ENCODE measurements around the gene IL17C.

The IL17C gene, protein sequence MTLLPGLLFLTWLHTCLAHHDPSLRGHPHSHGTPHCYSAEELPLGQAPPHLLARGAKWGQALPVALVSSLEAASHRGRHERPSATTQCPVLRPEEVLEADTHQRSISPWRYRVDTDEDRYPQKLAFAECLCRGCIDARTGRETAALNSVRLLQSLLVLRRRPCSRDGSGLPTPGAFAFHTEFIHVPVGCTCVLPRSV

DNA sequence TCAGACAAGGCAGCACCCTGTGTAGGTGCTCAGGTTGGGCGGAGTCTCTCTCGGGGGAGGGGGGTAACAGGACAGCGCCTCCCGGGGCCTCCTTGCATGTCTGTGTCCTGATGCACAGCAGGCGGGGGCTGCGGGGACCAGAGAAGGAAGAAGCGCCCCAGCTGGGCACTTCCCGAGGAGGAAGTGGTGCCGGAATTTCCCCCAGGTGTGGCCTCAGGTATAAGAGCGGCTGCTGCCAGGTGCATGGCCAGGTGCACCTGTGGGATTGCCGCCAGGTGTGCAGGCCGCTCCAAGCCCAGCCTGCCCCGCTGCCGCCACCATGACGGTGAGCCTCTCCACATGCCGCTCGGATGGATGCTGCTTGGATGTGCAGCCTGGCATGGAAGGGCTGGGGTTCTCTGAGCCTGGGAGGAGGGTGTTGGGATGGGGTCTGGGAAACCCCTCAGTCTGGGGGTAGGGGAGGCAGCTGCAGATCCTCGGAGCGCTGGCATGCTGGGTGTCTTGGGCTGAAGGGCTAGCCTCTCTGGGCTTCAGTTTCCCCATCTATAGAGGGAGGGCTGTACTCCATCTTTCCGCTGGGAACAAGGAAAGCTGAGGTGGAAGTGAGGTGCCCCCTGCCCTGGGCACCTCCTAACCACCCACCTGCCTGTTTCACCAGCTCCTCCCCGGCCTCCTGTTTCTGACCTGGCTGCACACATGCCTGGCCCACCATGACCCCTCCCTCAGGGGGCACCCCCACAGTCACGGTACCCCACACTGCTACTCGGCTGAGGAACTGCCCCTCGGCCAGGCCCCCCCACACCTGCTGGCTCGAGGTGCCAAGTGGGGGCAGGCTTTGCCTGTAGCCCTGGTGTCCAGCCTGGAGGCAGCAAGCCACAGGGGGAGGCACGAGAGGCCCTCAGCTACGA lies at the start of gene IL17C:
Gene IL17C, plus strand, starts transcription at position 250 of the 908 bp plus-strand sequence. Its CDS starts 70 bp downstream, at position 320.
- TF ChIP-seq, protein P1, sequence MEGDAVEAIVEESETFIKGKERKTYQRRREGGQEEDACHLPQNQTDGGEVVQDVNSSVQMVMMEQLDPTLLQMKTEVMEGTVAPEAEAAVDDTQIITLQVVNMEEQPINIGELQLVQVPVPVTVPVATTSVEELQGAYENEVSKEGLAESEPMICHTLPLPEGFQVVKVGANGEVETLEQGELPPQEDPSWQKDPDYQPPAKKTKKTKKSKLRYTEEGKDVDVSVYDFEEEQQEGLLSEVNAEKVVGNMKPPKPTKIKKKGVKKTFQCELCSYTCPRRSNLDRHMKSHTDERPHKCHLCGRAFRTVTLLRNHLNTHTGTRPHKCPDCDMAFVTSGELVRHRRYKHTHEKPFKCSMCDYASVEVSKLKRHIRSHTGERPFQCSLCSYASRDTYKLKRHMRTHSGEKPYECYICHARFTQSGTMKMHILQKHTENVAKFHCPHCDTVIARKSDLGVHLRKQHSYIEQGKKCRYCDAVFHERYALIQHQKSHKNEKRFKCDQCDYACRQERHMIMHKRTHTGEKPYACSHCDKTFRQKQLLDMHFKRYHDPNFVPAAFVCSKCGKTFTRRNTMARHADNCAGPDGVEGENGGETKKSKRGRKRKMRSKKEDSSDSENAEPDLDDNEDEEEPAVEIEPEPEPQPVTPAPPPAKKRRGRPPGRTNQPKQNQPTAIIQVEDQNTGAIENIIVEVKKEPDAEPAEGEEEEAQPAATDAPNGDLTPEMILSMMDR (IDR thresholded peaks at IDR 0.05): no peak
- no peak for TF ChIP-seq ZFX (IDR thresholded peaks at IDR 0.05; ENCODE audit: borderline replicate concordance)
- no peak within 1 kb of the TSS for H3K27ac ChIP-seq

DNA sequence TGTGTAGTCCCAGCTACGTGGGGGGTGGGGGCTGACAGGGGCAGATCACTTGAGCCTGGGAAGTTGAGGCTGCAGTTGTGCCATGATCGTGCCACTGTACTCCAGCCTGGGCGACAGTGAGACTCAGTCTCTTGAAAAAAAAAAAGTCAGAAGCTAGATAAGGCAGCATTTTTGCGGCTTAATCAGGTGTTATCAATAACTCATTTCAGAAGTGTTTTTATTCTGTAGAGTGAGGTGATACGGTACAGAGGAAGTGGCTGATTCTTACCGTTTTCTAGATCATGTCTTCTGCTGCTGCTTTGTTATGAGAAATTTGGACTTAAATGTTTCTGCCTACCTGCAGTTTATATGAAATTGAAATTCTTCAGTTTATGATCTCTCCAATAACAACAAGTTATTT lies 49.6 kb upstream of the IL17C start:
- TF ChIP-seq, protein P1 (IDR thresholded peaks at IDR 0.05): no peak
- TF ChIP-seq ZFX (IDR thresholded peaks at IDR 0.05; ENCODE audit: borderline replicate concordance): no peak
- no peak overlapping the region for H3K27ac ChIP-seq

DNA sequence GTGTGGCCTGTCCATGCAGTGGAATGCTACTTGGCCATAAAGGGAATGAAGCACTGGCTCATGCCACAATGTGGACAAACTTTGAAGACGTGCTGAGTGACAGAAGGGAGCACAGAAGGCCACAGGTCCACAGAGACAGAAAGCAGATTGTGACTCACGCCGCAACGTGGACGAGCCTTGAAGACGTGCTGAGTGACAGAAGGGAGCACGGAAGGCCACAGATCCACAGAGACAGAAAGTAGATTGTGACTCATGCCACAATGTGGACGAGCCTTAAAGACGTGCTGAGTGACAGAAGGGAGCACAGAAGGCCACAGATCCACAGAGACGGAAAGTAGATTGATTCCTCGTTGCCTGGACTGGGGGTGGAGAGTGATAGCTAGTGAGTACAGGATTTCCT lies 48.9 kb upstream of the IL17C start:
- H3K27ac ChIP-seq: no peak overlapping the region
- TF ChIP-seq ZFX (IDR thresholded peaks at IDR 0.05; ENCODE audit: borderline replicate concordance): no peak
- TF ChIP-seq, protein P1 (IDR thresholded peaks at IDR 0.05): no peak

DNA sequence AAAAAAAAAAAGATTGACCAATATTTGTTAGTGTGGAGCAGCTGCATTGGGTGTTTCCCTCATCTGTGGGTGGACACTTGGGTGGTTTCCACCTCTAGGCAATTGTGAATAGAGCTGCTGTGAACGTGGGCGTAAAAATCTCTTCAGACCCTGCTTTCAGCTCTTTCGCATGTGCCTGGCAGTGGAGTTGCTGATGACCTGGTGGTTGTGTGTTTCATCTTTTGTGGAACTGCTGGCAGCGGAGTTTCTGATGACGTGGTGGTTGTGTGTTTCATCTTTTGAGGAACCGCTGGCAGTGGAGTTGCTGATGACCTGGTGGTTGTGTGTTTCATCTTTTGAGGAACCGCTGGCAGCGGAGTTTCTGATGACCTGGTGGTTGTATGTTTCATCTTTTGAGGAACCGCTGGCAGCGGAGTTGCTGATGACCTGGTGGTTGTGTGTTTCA lies 46.8 kb upstream of the IL17C start:
- no peak overlapping the region for H3K27ac ChIP-seq
- TF ChIP-seq, protein P1 (IDR thresholded peaks at IDR 0.05): no peak
- TF ChIP-seq ZFX (IDR thresholded peaks at IDR 0.05; ENCODE audit: borderline replicate concordance): no peak

DNA sequence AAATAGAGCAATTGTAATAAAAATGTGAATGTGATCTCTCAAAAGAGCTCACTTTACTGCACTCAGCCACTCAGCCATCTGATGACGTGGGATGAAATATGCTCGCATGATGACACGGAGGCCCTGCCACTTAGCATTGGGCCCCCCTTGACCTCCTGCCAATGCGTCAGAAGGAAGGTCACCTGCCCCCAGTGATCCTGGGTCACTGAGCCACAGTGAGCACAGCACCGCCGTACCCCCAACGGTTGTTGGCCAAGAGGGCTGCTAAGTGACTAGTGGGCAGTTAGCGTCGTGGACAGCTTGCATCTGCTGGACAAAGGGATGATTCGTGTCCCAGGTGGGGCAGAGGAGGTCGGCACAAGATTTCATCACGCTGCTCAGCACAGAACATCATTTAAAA lies 45.3 kb upstream of the IL17C start:
- no peak overlapping the region for H3K27ac ChIP-seq
- TF ChIP-seq, protein P1 (IDR thresholded peaks at IDR 0.05): no peak
- TF ChIP-seq ZFX (IDR thresholded peaks at IDR 0.05; ENCODE audit: borderline replicate concordance): no peak

DNA sequence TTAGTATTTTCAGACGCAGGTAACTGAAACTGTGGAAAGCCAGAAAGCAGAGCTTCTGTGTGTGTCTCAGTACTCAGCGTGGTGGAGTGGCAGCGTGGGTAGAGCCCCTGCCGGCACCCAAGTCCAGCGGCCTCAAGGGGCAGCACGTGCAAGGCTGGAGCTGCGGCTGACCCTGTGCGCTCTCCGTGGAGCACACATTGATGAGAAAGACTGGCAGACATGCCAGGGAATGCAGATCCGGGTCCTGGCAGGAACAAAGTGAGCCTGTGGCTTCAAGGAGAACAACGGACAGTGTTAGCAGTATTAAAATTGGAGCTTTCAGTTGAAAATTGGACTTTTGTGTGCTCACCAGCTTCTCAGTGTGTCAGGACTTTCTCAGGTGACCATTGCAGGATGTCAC lies 44.9 kb upstream of the IL17C start:
- TF ChIP-seq, protein P1 (IDR thresholded peaks at IDR 0.05): no peak
- TF ChIP-seq ZFX (IDR thresholded peaks at IDR 0.05; ENCODE audit: borderline replicate concordance): no peak
- no peak overlapping the region for H3K27ac ChIP-seq

DNA sequence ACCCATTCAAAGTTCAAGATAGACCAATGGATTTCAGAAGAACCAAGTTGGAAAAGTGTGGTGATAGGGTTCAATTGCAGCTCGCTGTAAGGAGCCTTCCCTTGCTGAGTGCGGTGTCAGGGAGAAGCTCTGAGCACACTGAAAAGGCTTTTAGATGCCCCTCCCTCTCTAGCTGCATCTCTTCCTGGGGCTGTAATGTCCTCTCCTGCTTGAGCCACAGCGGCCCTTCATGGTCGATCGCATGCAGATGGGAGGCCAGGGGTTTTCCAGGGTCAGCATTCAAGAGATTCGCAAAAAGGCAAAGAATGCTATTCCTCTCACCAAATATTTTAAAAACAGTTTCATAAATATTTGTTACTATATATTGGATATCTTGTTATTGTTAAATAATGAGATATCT lies 44.5 kb upstream of the IL17C start:
- TF ChIP-seq, protein P1 (IDR thresholded peaks at IDR 0.05): no peak
- TF ChIP-seq ZFX (IDR thresholded peaks at IDR 0.05; ENCODE audit: borderline replicate concordance): no peak
- H3K27ac ChIP-seq: no peak overlapping the region

Measured in 22Rv1 (cell line).